GM12878 (cell line): ENCODE results near the gene MMP20. TPM values are rescaled to one million over a fixed set of nuclear protein-coding genes. Genes with fewer than 3 reads are reported as not detected.

Source experiments
- BACH1 ChIP-seq: fragments of 450-650 bp; IDR thresholded peaks from 2 replicates; pipeline ENCODE4 v1.6.1; 2017; ENCODE audit warnings: mild to moderate bottlenecking, borderline replicate concordance
- BHLHE40 ChIP-seq, 2 experiments: fragments of 450-650 bp in 1 of 2; IDR thresholded peaks; 2 replicates each; pipeline ENCODE4 v1.6.1; 2011 to 2017; ENCODE audit warnings: low read depth in 2 of 2, borderline replicate concordance in 1 of 2, improper control_type of control experiment in 1 of 2, low read length in 1 of 2, mild to moderate bottlenecking in 1 of 2
- CEBPZ ChIP-seq: fragments of 150-350 bp; IDR thresholded peaks from 2 replicates; pipeline ENCODE4 v1.6.1; 2016; ENCODE audit warnings: low read depth, low read length
- CREB1 ChIP-seq: IDR thresholded peaks from 2 replicates; pipeline ENCODE4 v1.6.1; 2012; ENCODE audit warnings: low read depth, mild to moderate bottlenecking, inconsistent platforms
- CREM ChIP-seq: IDR thresholded peaks from 2 replicates; pipeline ENCODE4 v1.6.1; 2014; ENCODE audit warnings: antibody characterized with exemption, low read depth
- FOXM1 ChIP-seq: IDR thresholded peaks from 2 replicates; pipeline ENCODE4 v1.6.1; 2012; ENCODE audit warnings: low read depth, mild to moderate bottlenecking, inconsistent platforms, low read length, moderate library complexity
- IKZF2 ChIP-seq, 2 experiments: fragments of 450-650 bp; IDR thresholded peaks; 2 replicates each; pipeline ENCODE4 v1.6.1; 2017; ENCODE audit warnings: mild to moderate bottlenecking in 2 of 2, moderate library complexity in 2 of 2
- JUNB ChIP-seq: IDR thresholded peaks from 2 replicates; pipeline ENCODE4 v1.6.1; 2016; ENCODE audit warnings: antibody characterized with exemption, mild to moderate bottlenecking
- JUND ChIP-seq: IDR thresholded peaks from 2 replicates; pipeline ENCODE4 v1.6.1; 2012; ENCODE audit warnings: low read depth, mild to moderate bottlenecking, low read length, improper control_type of control experiment, moderate library complexity
- KAT2A ChIP-seq: conservative IDR thresholded peaks from 2 replicates; pipeline ENCODE4 v1.6.1; 2011; ENCODE audit warnings: low read depth, low read length; ENCODE audit not compliant: control insufficient read depth
- KLF5 ChIP-seq: fragments of 450-650 bp; IDR thresholded peaks from 2 replicates; pipeline ENCODE4 v1.6.1; 2014; ENCODE audit warnings: mild to moderate bottlenecking; ENCODE audit not compliant: partially characterized antibody
- MTA2 ChIP-seq: fragments of 450-650 bp; IDR thresholded peaks from 2 replicates; pipeline ENCODE4 v1.6.1; 2016; ENCODE audit warnings: low read depth, mild to moderate bottlenecking, moderate library complexity
- NR2F1 ChIP-seq: fragments of 450-650 bp; conservative IDR thresholded peaks from 2 replicates; pipeline ENCODE4 v1.6.1; 2017; ENCODE audit warnings: mild to moderate bottlenecking
- PAX5 ChIP-seq: IDR thresholded peaks from 2 replicates; pipeline ENCODE4 v1.6.1; 2011; ENCODE audit warnings: low read depth, low read length, borderline replicate concordance
- PKNOX1 ChIP-seq: fragments of 450-650 bp; IDR thresholded peaks from 2 replicates; pipeline ENCODE4 v1.6.1; 2016; ENCODE audit warnings: mild to moderate bottlenecking
- RAD51 ChIP-seq: fragments of 450-650 bp; IDR thresholded peaks from 2 replicates; pipeline ENCODE4 v1.6.1; 2016; ENCODE audit warnings: moderate library complexity, mild to moderate bottlenecking, inconsistent platforms
- RFX5 ChIP-seq: IDR thresholded peaks from 2 replicates; pipeline ENCODE4 v1.6.1; 2011; ENCODE audit warnings: low read depth, low read length, improper control_type of control experiment
- RUNX3 ChIP-seq: IDR thresholded peaks from 2 replicates; pipeline ENCODE4 v1.6.1; 2012; ENCODE audit warnings: low read length, inconsistent platforms
- SMC3 ChIP-seq: IDR thresholded peaks from 2 replicates; pipeline ENCODE4 v1.6.1; 2011; ENCODE audit warnings: low read length, improper control_type of control experiment, borderline replicate concordance
- polyA plus RNA-seq, 11 experiments: library from polyadenylated mRNA; depleted of rRNA in 4 of 11; unstranded in 6 of 11; stranded (reverse) in 5 of 11; fragments of >200 nt; fragmentation: Nextera tagmentation in 4 of 11; fragmentation: Illumina TruSeq in 1 of 11; extraction: Ambion mirVana in 4 of 11; extraction: Trizol in 1 of 11; gene quantifications; 1 replicate in 1 of 11; 2 replicates in 10 of 11; pipeline versions ENCODE4 v1.2.1 to v1.2.3, GENCODE V29; 2011 to 2016; ENCODE audit warnings: inconsistent platforms in 2 of 11, missing spikeins in 2 of 11, low read depth in 1 of 11
- total RNA-seq, 4 experiments: library from RNA; depleted of rRNA in 3 of 4; stranded (reverse); fragments of >200 nt in 3 of 4; fragmentation: Illumina TruSeq in 1 of 4; extraction: Trizol in 1 of 4; gene quantifications; 2 replicates each; pipeline versions ENCODE4 v1.2.1 to v1.2.3, GENCODE V29; 2013 to 2021
- TF ChIP-seq, protein P1 (sequence below): fragments of 450-650 bp; IDR thresholded peaks from 2 replicates; pipeline ENCODE4 v1.6.1; 2018; ENCODE audit warnings: borderline replicate concordance, mild to moderate bottlenecking; ENCODE audit not compliant: partially characterized antibody
- TF ChIP-seq, protein P2 (sequence below): fragments of 450-650 bp; IDR thresholded peaks from 2 replicates; pipeline ENCODE4 v1.6.1; 2017; ENCODE audit warnings: mild to moderate bottlenecking, moderate library complexity

Gene MMP20
- total and polyA plus RNA-seq, 10 of the 15 experiments (the other 5 are each of a cell fraction or from before 2014, with no cell fraction given) = 0.10 to 0.57 (median 0.19) TPM; not detected in 2

DNA sequence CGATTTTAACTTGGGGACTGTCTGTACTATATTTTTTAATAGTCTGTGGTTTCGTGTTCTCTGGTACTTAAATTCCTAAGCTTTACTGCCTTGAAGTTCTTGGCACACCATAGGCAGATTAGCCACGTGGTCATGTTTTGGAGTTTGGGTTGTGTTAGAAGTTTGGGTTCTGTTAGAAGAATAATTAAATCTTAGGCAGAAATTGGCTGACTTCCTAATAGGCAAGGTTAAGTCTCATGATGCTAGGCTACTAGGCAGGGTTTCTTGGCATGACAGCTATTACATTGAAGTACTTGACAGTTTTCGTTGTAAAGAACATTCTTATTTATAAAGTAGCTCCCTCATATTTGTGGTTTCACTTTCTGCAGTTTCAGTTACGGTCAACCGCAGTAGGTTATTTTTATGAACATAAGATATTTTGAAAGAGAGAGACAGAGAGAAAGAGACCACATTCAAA is 64.5 kb downstream of the MMP20 start (continued):
- peak; percentile 22; the same call in 1 of the 2 replicates for TF ChIP-seq SMC3
- TF ChIP-seq, protein P1, sequence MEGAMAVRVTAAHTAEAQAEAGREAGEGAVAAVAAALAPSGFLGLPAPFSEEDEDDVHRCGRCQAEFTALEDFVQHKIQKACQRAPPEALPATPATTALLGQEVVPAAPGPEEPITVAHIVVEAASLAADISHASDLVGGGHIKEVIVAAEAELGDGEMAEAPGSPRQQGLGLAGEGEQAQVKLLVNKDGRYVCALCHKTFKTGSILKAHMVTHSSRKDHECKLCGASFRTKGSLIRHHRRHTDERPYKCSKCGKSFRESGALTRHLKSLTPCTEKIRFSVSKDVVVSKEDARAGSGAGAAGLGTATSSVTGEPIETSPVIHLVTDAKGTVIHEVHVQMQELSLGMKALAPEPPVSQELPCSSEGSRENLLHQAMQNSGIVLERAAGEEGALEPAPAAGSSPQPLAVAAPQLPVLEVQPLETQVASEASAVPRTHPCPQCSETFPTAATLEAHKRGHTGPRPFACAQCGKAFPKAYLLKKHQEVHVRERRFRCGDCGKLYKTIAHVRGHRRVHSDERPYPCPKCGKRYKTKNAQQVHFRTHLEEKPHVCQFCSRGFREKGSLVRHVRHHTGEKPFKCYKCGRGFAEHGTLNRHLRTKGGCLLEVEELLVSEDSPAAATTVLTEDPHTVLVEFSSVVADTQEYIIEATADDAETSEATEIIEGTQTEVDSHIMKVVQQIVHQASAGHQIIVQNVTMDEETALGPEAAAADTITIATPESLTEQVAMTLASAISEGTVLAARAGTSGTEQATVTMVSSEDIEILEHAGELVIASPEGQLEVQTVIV = no peak
- TF ChIP-seq BACH1 = no peak; the same call in 1 of the 2 replicates
- TF ChIP-seq RFX5 = no peak
- no peak for TF ChIP-seq KLF5
- TF ChIP-seq RAD51 = peak; percentile 88
- 0 out of 2 replicates have a peak, but pooled peaks have one; percentile 36 for TF ChIP-seq PAX5
- TF ChIP-seq CREM = peak; percentile 67; the same call in 1 of the 2 replicates
- peak; percentile 93 for TF ChIP-seq IKZF2 (IDR thresholded peaks at IDR 0.05)
- peak; percentile 64; the same call in 1 of the 2 replicates for TF ChIP-seq NR2F1
- TF ChIP-seq PKNOX1 = peak; percentile 74; the same call in 1 of the 2 replicates
- TF ChIP-seq JUNB = peak; percentile 83
- peak; percentile 100 for TF ChIP-seq RUNX3
- no peak for TF ChIP-seq CEBPZ
- TF ChIP-seq FOXM1 = peak; percentile 98
- no peak for TF ChIP-seq KAT2A
- TF ChIP-seq, protein P2, sequence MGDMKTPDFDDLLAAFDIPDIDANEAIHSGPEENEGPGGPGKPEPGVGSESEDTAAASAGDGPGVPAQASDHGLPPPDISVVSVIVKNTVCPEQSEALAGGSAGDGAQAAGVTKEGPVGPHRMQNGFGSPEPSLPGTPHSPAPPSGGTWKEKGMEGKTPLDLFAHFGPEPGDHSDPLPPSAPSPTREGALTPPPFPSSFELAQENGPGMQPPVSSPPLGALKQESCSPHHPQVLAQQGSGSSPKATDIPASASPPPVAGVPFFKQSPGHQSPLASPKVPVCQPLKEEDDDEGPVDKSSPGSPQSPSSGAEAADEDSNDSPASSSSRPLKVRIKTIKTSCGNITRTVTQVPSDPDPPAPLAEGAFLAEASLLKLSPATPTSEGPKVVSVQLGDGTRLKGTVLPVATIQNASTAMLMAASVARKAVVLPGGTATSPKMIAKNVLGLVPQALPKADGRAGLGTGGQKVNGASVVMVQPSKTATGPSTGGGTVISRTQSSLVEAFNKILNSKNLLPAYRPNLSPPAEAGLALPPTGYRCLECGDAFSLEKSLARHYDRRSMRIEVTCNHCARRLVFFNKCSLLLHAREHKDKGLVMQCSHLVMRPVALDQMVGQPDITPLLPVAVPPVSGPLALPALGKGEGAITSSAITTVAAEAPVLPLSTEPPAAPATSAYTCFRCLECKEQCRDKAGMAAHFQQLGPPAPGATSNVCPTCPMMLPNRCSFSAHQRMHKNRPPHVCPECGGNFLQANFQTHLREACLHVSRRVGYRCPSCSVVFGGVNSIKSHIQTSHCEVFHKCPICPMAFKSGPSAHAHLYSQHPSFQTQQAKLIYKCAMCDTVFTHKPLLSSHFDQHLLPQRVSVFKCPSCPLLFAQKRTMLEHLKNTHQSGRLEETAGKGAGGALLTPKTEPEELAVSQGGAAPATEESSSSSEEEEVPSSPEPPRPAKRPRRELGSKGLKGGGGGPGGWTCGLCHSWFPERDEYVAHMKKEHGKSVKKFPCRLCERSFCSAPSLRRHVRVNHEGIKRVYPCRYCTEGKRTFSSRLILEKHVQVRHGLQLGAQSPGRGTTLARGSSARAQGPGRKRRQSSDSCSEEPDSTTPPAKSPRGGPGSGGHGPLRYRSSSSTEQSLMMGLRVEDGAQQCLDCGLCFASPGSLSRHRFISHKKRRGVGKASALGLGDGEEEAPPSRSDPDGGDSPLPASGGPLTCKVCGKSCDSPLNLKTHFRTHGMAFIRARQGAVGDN = peak; percentile 59
- peak; percentile 70; the same call in 1 of the 2 replicates for TF ChIP-seq CREB1
- peak; percentile 57 to 78; a peak in 3 of 4 replicates for TF ChIP-seq BHLHE40 (IDR thresholded peaks at IDR 0.05; ENCODE audit: borderline replicate concordance in 1 of 2, low read depth in 2 of 2, low read length in 1 of 2)
- TF ChIP-seq JUND = no peak
- peak; percentile 94 for TF ChIP-seq MTA2
